Measurements from ENCODE around the gene SIRT5. TPM values are rescaled to one million over a fixed set of nuclear protein-coding genes. Genes with fewer than 3 reads are reported as not detected.

SIRT5 gene
- total RNA-seq, 1 donor from 2014 or later: 58.0 TPM

GRCh38 chr6:13604546-13605416 lies 30.4 kb downstream of the SIRT5 start:
- H3K9me3 ChIP-seq (replicated peaks): no peaks in the 10 kb centered on the region
- H3K27ac ChIP-seq (replicated peaks): no peak overlapping the region
- H3K27me3 ChIP-seq (ENCODE audit: low read depth): no peaks in the 10 kb centered on the region
- TF ChIP-seq CTCF (IDR thresholded peaks at IDR 0.05; ENCODE audit: borderline replicate concordance): no peak
- DNase-seq: no peak
- H3K4me3 ChIP-seq: no peak overlapping the region
- intact Hi-C loops (cut with micrococcal nuclease): no loop called here
- H3K36me3 ChIP-seq: peaks cover 72% of the 10 kb centered on the region
- H3K4me1 ChIP-seq: no peaks in the 10 kb centered on the region

- intact Hi-C loops (cut with micrococcal nuclease): no loop called here
- Histone ChIP-seq H3K27ac (replicated peaks) (no peak overlapping the region), H3K9me3 (replicated peaks) (no peaks in the 10 kb centered on the region), H3K27me3 (ENCODE audit: low read depth) (no peaks in the 10 kb centered on the region), H3K36me3 (peaks cover 70% of the 10 kb centered on the region), H3K4me3 (no peak overlapping the region), H3K4me1 (peaks cover 4% of the 10 kb centered on the region)
- no peak for TF ChIP-seq CTCF (IDR thresholded peaks at IDR 0.05; ENCODE audit: borderline replicate concordance)
- no peak for DNase-seq
Measured at GRCh38 chr6:13605634-13606033, 31.2 kb downstream of the SIRT5 start.

- DNase-seq: no peak
- Histone ChIP-seq H3K4me1 (peaks cover 51% of the 10 kb centered on the region), H3K27ac (replicated peaks) (peak overlapping the region; percentile 87), H3K27me3 (ENCODE audit: low read depth) (no peaks in the 10 kb centered on the region), H3K9me3 (replicated peaks) (no peaks in the 10 kb centered on the region), H3K4me3 (peak overlapping the region; percentile 44), H3K36me3 (peaks cover 21% of the 10 kb centered on the region)
- intact Hi-C loops (cut with micrococcal nuclease): no loop called here
- TF ChIP-seq CTCF (IDR thresholded peaks at IDR 0.05; ENCODE audit: borderline replicate concordance): no peak
Measured at GRCh38 chr6:13611715-13612114, 37.3 kb downstream of the SIRT5 start.

- H3K4me3 ChIP-seq: no peak overlapping the region
- no peak for DNase-seq
- peaks cover 30% of the 10 kb centered on the region for H3K36me3 ChIP-seq
- intact Hi-C loops (cut with micrococcal nuclease): no loop called here
- no peaks in the 10 kb centered on the region for H3K27me3 ChIP-seq (ENCODE audit: low read depth)
- H3K9me3 ChIP-seq (replicated peaks): no peaks in the 10 kb centered on the region
- H3K4me1 ChIP-seq: peaks cover 56% of the 10 kb centered on the region
- peak overlapping the region; percentile 87 for H3K27ac ChIP-seq (replicated peaks)
- no peak for TF ChIP-seq CTCF (IDR thresholded peaks at IDR 0.05; ENCODE audit: borderline replicate concordance)
Measured at GRCh38 chr6:13613029-13613594, 38.7 kb downstream of the SIRT5 start.

GRCh38 chr6:13614126-13614925 lies 39.9 kb downstream of the SIRT5 start:
- Histone ChIP-seq H3K9me3 (replicated peaks) (no peaks in the 10 kb centered on the region), H3K36me3 (peaks cover 36% of the 10 kb centered on the region), H3K4me1 (peaks cover 56% of the 10 kb centered on the region), H3K27me3 (ENCODE audit: low read depth) (no peaks in the 10 kb centered on the region), H3K27ac (replicated peaks) (peak overlapping the region; percentile 87), H3K4me3 (peak overlapping the region; percentile 84)
- TF ChIP-seq CTCF (IDR thresholded peaks at IDR 0.05; ENCODE audit: borderline replicate concordance): no peak
- intact Hi-C loops (cut with micrococcal nuclease): no loop called here
- peak; percentile 44 for DNase-seq

Data from left ventricle myocardium inferior (tissue), 1 donor.